Neutrophil (primary cell): Measurements from ENCODE around the gene RNU6-8.

Experiments used
- H3K27ac ChIP-seq: fragments of 200-600 bp; sonication (generic); 2 replicates; pipeline ENCODE4 v1.5.1; 2016; ENCODE audit warnings: mild to moderate bottlenecking, moderate library complexity
- H3K27me3 ChIP-seq: fragments of 200-600 bp; sonication (generic); 2 replicates; pipeline ENCODE4 v1.6.0; 2016; ENCODE audit warnings: mild to moderate bottlenecking
- H3K36me3 ChIP-seq: fragments of 200-600 bp; sonication (generic); 2 replicates; pipeline ENCODE4 v1.5.1; 2017
- H3K4me1 ChIP-seq, 2 experiments: fragments of 200-600 bp in 1 of 2; sonication (generic) in 1 of 2; 1 replicate in 1 of 2; 2 replicates in 1 of 2; pipeline versions ENCODE4 v1.5.1 to v1.6.1; 2013 to 2016; ENCODE audit warnings: low read depth in 1 of 2, low read length in 1 of 2, mild to moderate bottlenecking in 1 of 2, moderate library complexity in 1 of 2; ENCODE audit not compliant: control insufficient read depth in 1 of 2, insufficient read depth in 1 of 2
- H3K4me3 ChIP-seq, 2 experiments: fragments of 200-600 bp in 1 of 2; sonication (generic) in 1 of 2; 1 replicate in 1 of 2; 2 replicates in 1 of 2; pipeline ENCODE4 v1.5.1; 2013 to 2016; ENCODE audit warnings: low read depth in 1 of 2, low read length in 1 of 2, mild to moderate bottlenecking in 1 of 2, moderate library complexity in 1 of 2
- H3K9me3 ChIP-seq: fragments of 200-600 bp; sonication (generic); 2 replicates; pipeline ENCODE4 v1.5.1; 2016
- TF ChIP-seq, protein P1 (sequence below): fragments of 200-600 bp; sonication (generic); IDR thresholded peaks from 2 replicates; pipeline ENCODE4 v1.5.1; 2016; ENCODE audit warnings: antibody characterized with exemption

Gene RNU6-8

GRCh38 chr14:32190673-32191072 lies 12.4 kb downstream of the RNU6-8 start:
- Histone ChIP-seq H3K9me3 (no peaks in the 10 kb centered on the region), H3K4me3 (no peak overlapping the region), H3K36me3 (no peaks in the 10 kb centered on the region), H3K27me3 (peaks cover 14% of the 10 kb centered on the region), H3K4me1 (no peaks in the 10 kb centered on the region), H3K27ac (no peak overlapping the region)
- TF ChIP-seq, protein P1, sequence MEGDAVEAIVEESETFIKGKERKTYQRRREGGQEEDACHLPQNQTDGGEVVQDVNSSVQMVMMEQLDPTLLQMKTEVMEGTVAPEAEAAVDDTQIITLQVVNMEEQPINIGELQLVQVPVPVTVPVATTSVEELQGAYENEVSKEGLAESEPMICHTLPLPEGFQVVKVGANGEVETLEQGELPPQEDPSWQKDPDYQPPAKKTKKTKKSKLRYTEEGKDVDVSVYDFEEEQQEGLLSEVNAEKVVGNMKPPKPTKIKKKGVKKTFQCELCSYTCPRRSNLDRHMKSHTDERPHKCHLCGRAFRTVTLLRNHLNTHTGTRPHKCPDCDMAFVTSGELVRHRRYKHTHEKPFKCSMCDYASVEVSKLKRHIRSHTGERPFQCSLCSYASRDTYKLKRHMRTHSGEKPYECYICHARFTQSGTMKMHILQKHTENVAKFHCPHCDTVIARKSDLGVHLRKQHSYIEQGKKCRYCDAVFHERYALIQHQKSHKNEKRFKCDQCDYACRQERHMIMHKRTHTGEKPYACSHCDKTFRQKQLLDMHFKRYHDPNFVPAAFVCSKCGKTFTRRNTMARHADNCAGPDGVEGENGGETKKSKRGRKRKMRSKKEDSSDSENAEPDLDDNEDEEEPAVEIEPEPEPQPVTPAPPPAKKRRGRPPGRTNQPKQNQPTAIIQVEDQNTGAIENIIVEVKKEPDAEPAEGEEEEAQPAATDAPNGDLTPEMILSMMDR, result no peak

DNA sequence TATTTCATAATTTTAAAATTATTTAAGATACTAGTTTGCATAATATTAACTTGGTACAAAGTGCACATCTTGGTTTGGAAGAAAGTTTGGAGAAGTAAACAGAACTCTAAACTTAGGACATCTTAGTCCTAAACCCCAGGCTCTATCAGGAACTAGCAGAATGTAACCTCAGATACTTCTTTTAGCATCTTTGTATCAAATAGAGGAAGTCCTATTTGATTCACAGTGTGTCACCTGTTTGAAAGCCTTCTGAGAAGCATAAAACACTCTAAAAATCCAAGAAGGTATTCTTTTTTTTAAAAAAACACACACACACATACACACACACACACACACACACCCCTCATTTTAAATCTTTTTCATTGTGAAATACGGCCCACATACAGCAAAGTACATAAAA lies 13.3 kb downstream of the RNU6-8 start:
- Histone ChIP-seq H3K9me3 (no peaks in the 10 kb centered on the region), H3K4me3 (no peak overlapping the region), H3K4me1 (no peaks in the 10 kb centered on the region), H3K27ac (no peak overlapping the region), H3K36me3 (no peaks in the 10 kb centered on the region), H3K27me3 (peaks cover 13% of the 10 kb centered on the region)
- TF ChIP-seq, protein P1, result no peak

DNA sequence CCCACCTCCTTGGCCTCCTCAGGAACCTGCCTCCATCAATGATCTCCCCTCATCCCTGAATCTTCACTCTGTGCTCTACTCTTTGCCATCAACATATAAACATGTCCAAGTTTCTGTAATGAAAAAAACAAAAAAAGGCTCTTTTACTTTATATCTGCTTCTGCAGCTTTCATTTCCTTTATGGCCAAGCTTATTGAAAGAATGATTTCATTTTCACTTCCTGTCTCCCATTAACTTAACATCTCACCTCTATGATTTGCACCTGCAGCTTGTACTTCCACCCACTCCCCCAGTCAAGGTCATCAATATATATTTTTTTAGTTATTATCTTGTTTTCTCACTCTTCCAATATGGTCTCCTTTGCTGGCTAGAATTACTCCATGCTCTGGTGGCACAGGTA lies 16.8 kb downstream of the RNU6-8 start:
- TF ChIP-seq, protein P1, result no peak
- Histone ChIP-seq H3K27me3 (no peaks in the 10 kb centered on the region), H3K4me1 (no peaks in the 10 kb centered on the region), H3K36me3 (no peaks in the 10 kb centered on the region), H3K9me3 (no peaks in the 10 kb centered on the region), H3K4me3 (no peak overlapping the region), H3K27ac (no peak overlapping the region)

GRCh38 chr14:32185097-32185496 lies 18.0 kb downstream of the RNU6-8 start:
- Histone ChIP-seq H3K36me3 (no peaks in the 10 kb centered on the region), H3K9me3 (no peaks in the 10 kb centered on the region), H3K4me1 (no peaks in the 10 kb centered on the region), H3K4me3 (no peak overlapping the region), H3K27me3 (no peaks in the 10 kb centered on the region), H3K27ac (no peak overlapping the region)
- TF ChIP-seq, protein P1, result no peak

- Histone ChIP-seq H3K36me3 (no peaks in the 10 kb centered on the region), H3K27me3 (no peaks in the 10 kb centered on the region), H3K9me3 (no peaks in the 10 kb centered on the region), H3K4me3 (no peak overlapping the region), H3K4me1 (no peaks in the 10 kb centered on the region), H3K27ac (no peak overlapping the region)
- TF ChIP-seq, protein P1, result no peak
Observed at GRCh38 chr14:32183151-32184058, 19.7 kb downstream of the RNU6-8 start.
